HG03520 (cell line): ENCODE measurements around the gene IGF2R.
"Not testable (repeated sequence)": the region's sequence is repeated elsewhere in the genome, so short reads cannot be mapped to it uniquely, and the experiment has no call there.

Source experiments
- ATAC-seq: cut with Tn5 transposase; IDR thresholded peaks from one replicate; pipeline ENCODE4 v1.9.1; 2021; ENCODE audit warnings: mild to moderate bottlenecking, moderate library complexity; ENCODE audit not compliant: unreplicated experiment

Gene IGF2R

DNA sequence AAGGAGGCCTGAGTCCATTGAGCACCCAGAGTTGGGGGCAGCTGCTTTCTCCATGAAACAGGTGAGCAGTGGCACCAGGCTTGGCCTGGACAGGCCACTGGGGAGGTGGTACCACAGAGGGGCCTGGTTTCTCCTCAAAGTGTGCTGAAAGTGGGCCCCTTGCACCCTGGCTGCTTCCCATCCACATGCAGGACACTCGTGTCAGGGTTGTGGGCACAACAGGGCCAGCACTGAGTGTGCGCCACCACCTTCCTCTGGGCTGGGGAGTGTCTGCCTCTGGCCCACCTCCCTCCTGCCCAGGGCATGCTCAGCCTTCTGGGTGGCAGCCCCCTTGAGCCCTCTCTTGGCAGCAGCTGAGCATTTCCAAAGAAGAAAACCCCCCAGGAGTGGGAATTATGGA, 147.5 kb downstream of the IGF2R start:
- no peak for ATAC-seq

- no peak for ATAC-seq
Measured at GRCh38 chr6:160117137-160117536, 148.3 kb downstream of the IGF2R start.

DNA sequence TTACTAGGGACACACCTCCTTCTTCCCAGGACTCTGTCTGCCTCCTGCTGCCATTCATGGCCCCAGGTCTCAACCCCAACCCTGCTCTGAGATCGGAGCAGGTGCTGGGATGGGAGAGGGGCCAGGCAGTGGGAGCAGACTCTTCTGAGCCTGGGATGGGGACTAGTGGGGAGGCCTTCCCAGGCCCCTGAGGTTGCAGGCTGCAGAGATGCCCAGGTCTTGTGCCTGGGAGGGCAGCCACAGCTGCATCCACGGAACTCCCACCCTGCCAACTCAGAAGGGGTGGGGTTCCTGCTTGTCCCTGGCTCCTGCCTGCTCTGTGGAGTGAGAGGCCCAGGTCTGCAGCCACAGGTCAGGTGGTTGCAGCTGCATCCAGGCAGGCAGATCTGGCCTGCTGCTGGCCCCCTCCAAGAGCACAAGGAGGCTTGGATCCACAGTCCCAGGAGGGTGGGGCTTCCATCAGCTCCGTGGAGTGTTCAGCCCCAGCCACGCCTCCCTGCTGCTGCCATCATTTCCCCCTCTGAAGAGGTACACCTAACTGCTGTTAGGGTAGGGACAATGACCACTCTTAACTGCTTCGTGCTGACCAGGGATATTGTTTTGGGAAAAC, 149.8 kb downstream of the IGF2R start:
- ATAC-seq, result no peak

DNA sequence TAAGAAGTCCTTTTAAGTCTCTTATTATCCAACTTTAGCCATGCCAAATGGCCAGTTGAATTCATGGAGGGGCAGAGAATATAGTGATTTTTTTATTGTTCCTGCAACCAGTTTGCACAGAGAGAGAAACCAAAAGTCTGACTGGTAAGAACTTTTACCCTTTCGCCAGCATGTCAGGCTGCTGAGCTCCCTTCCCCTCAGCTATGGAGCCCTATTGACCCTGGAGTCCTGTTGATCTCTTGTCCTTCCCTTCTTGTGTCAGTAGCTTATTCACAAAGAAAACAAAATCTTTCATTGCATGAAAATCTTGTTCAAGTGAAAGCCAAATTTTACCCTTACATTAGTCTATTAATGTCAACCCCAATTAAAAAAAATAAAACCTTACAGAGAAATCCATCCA, 151.2 kb downstream of the IGF2R start:
- no peak for ATAC-seq

DNA sequence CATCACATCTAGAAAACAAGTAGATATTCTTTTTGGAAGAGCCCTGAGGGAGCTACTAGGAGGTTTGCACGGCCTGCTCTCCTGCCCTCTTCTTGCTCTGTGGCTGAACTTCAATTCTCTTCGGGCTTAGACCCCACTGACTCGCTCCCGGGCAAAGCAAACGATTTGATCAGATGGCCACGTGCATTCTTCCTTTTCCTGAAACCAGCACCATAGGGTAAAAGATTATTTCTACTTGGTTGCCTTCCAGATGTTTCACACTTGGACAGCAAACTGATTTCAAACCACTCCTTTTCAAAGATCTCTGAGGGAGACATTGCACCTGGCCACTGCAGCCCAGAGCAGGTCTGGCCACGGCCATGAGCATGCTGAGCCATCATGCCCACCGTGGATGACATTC, 152.7 kb downstream of the IGF2R start, which contains the start of gene SLC22A1:
SLC22A1 (plus strand) TSS at position 258 of the 400 bp plus-strand sequence; CDS start at position 379, 121 bp downstream.
- no peak for ATAC-seq

DNA sequence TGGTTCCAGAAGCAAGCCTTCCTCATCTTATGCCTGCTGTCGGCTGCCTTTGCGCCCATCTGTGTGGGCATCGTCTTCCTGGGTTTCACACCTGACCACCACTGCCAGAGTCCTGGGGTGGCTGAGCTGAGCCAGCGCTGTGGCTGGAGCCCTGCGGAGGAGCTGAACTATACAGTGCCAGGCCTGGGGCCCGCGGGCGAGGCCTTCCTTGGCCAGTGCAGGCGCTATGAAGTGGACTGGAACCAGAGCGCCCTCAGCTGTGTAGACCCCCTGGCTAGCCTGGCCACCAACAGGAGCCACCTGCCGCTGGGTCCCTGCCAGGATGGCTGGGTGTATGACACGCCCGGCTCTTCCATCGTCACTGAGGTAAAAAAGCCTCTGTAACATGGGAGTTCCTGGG, 153.1 kb downstream of the IGF2R start:
- no peak for ATAC-seq

- no peak for ATAC-seq
Measured at GRCh38 chr6:160122744-160123143, 153.9 kb downstream of the IGF2R start.

DNA sequence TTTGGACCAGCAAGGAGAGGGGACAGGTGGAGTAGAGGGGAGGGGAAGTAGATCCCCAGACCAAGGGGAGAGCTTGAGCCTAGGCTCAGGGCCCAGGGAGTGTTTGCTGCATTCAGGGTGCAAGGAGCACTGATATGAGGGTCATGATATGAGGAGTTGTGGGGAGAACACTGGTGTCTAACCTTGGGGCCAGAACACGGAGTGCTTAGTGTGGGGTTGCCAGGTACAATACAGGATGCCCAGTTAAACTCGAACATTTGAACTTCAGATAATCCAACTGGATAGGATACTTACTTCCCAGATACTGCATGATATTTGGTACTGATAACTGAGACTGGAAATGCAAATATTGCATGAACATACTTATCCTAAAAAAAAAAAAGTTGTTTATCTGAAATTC, 155.1 kb downstream of the IGF2R start:
- ATAC-seq, result no peak

- no peak for ATAC-seq
Measured at GRCh38 chr6:160124605-160125004, 155.7 kb downstream of the IGF2R start.

DNA sequence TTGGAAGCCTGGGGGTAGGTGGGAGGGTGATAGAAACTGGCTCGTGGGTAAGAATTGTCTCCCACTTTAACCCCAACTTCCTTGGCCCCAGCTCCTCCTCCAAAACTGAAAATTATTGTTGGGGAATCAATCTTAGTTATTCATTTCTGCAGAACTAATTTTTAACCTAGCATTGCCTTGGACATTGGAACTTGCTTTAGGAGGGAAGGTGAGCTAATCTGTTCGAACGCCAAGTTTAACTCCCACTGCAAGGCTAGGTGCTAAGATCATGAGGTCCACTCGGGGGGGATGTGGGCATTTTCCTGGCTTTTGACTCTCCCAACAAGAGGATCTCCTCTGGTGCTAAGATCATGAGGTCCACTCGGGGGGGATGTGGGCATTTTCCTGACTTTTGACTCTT, 156.2 kb downstream of the IGF2R start:
- not testable (repeated sequence) for ATAC-seq

GRCh38 chr6:160127270-160128124, 158.6 kb downstream of the IGF2R start:
- no peak for ATAC-seq

- ATAC-seq, result no peak
Measured at GRCh38 chr6:160128125-160128683, 159.3 kb downstream of the IGF2R start.

DNA sequence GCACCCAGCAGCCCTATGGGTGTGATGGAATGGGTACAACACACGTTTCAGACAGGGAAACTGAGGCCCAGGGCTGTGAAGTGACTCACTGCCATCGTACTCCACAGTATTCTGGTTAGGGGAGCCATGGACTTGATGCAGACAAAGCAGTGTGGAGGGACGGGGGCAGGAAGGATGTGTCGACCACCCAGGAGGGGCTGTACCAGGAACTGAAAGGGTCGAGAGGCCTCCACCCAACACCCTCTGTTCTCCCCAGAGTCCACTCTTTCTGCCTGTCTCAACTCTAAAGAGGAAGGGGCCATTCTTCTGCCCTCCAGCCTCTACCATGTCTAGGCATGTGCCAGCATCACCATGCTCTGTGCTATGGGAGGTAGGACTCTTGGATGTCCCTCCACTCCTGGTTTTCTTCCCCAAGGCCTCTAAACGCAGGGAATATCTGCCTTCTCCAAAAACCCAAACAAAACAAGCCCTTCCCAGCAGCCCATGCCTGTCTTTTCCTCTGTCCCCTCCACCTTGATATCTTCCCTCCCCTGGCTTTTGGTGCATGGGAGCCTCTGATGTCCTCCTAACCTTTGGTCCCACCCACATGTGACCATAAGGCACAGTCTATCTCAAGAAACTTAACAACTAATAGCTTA, 160.1 kb downstream of the IGF2R start:
- no peak for ATAC-seq

GRCh38 chr6:160129881-160130615, 161.2 kb downstream of the IGF2R start:
- no peak for ATAC-seq

DNA sequence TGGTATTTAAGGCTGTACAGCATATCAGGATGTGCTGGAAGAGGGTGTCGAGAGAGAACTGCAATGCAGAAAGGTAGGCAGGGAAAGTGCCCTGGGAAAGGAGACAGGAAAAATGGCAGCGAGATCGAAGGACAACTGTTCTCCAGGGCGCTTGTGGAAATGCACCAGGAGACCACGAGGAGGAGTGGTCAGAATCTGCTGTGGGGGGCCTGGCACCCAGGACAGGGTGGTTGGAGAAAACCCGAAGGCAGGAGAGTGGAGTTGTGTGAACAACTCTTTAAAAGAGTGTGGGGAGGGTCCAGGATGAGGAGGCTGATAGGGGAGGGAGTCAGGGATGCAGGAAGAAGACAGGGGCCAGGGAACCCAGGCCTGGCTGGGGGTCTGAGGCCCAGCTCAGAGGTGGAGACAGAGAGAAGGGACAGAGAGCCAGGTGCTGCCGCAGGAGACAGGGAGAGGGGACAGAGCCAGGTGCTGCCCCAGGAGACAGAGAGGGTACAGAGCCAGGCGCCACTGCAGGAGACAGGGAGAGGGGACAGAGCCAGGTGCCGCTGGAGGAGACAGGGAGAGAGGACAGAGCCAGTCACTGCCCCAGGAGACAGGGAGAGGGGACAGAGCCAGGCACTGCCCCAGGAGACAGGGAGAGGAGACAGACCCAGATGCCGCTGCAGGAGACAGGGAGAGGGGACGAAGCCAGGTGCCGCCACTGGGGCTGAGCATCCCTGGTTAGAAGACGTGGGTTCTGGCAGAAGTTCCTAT, 162.0 kb downstream of the IGF2R start:
- no peak for ATAC-seq

DNA sequence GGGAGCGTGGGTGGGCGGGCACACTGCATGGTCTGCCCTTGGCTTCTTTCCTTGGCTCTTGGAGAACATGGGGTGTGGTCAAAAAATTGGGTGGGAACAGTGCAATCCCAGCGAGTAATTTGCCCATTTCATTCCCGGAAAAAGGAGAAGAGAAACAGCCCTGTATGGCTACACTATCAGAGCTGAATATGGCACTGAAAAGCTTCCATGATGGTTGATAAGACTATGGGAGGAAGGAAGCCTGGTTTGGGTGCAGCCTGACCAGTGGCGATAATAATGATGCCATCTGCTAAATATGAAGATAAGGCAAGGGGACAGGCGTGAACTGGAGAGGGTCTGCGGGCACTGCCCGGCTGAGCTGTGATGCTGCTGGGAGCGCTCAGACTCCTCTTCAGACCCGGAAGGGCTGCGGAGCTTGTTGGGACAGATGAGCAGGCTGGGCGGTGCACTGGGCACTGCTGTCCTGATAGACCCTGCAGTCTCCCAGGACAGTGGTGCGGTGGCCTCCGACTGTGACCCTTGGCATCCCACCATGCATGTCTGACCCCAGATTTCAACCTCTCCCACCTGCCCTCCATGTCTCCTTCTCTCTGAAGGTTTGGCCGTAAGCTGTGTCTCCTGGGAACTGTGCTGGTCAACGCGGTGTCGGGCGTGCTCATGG, 162.9 kb downstream of the IGF2R start:
- no peak for ATAC-seq

DNA sequence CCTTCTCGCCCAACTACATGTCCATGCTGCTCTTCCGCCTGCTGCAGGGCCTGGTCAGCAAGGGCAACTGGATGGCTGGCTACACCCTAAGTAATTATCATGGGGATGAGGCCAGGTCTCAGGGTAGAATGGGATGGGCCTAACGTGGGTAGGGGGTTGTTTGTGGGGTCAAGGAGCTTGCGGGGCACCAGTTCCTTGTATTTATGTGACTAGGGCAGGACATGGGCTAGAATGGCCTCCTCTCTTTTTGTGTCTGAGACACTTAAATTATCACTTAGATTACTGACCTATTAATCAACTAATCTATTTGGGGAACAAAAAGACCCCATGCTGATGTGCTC, 163.4 kb downstream of the IGF2R start:
- ATAC-seq, result no peak

GRCh38 chr6:160132776-160133338, 164.0 kb downstream of the IGF2R start:
- no peak for ATAC-seq
